GM23338 (cell line): ENCODE results near the gene DMD. TPM values are rescaled to one million over a fixed set of nuclear protein-coding genes. Genes with fewer than 3 reads are reported as not detected.

Experiments
- ATAC-seq: fragments of 200-7000 bp; cut with Tn5 transposase; 3 replicates; pipeline ENCODE4 v1.9.1; 2020
- DNase-seq: peaks from one replicate; pipeline ENCODE4 v3.0.0-alpha.2; 2015; ENCODE audit warnings: low spot score
- H2AFZ ChIP-seq: fragments of 200-600 bp; sonication (generic); 2 replicates; pipeline ENCODE4 v1.8.0; 2016; ENCODE audit warnings: antibody characterized with exemption, mild to moderate bottlenecking, moderate library complexity
- H3F3A ChIP-seq: fragments of 200-600 bp; sonication (generic); replicated peaks from 2 replicates; pipeline ENCODE4 v1.8.0; 2017; ENCODE audit warnings: antibody characterized with exemption, mixed run types, low read depth
- H3K27ac ChIP-seq: fragments of 200-600 bp; sonication (generic); 2 replicates; pipeline ENCODE4 v1.6.1; 2016; ENCODE audit warnings: low read depth
- H3K27me3 ChIP-seq: fragments of 200-600 bp; sonication (generic); 2 replicates; pipeline ENCODE4 v1.8.0; 2016; ENCODE audit warnings: mild to moderate bottlenecking, mixed run types, moderate library complexity; ENCODE audit not compliant: insufficient read depth
- H3K36me3 ChIP-seq: fragments of 200-600 bp; sonication (generic); 2 replicates; pipeline ENCODE4 v1.8.0; 2016; ENCODE audit warnings: mild to moderate bottlenecking; ENCODE audit not compliant: insufficient read depth
- H3K4me1 ChIP-seq: fragments of 200-600 bp; sonication (generic); 2 replicates; pipeline ENCODE4 v1.8.0; 2016; ENCODE audit warnings: mild to moderate bottlenecking, moderate library complexity; ENCODE audit not compliant: insufficient read depth
- H3K4me2 ChIP-seq: fragments of 200-600 bp; sonication (generic); 2 replicates; pipeline ENCODE4 v1.7.1; 2017; ENCODE audit warnings: mixed run types
- H3K4me3 ChIP-seq: fragments of 200-600 bp; sonication (generic); 2 replicates; pipeline ENCODE4 v1.6.1; 2016; ENCODE audit warnings: mixed run types
- H3K79me2 ChIP-seq: fragments of 200-600 bp; sonication (generic); replicated peaks from 2 replicates; pipeline ENCODE4 v1.8.0; 2017; ENCODE audit warnings: mild to moderate bottlenecking; ENCODE audit not compliant: insufficient read depth
- H3K9me2 ChIP-seq: fragments of 200-600 bp; sonication (generic); 2 replicates; pipeline ENCODE4 v1.8.0; 2017; ENCODE audit not compliant: insufficient read depth
- H4K20me1 ChIP-seq: fragments of 200-600 bp; sonication (generic); replicated peaks from 2 replicates; pipeline ENCODE4 v1.8.0; 2017; ENCODE audit warnings: mild to moderate bottlenecking; ENCODE audit not compliant: insufficient read depth
- H3K27ac Mint-ChIP-seq: 2 replicates; pipeline ENCODE4 v1.8.0; 2020; ENCODE audit warnings: inconsistent platforms, mild to moderate bottlenecking, moderate library complexity, mixed read lengths
- H3K27me3 Mint-ChIP-seq: 3 replicates; pipeline ENCODE4 v1.8.0; 2022; ENCODE audit warnings: low read depth, mild to moderate bottlenecking, moderate library complexity, mixed read lengths, inconsistent platforms; ENCODE audit not compliant: insufficient read depth, poor library complexity
- H3K36me3 Mint-ChIP-seq: 3 replicates; pipeline ENCODE4 v1.8.0; 2021; ENCODE audit warnings: low read depth, mild to moderate bottlenecking, inconsistent platforms, moderate library complexity, mixed read lengths
- H3K4me1 Mint-ChIP-seq: 3 replicates; pipeline ENCODE4 v1.8.0; 2020; ENCODE audit warnings: mild to moderate bottlenecking, inconsistent platforms, mixed read lengths
- H3K4me3 Mint-ChIP-seq: 3 replicates; pipeline ENCODE4 v1.8.0; 2021; ENCODE audit warnings: moderate library complexity, mild to moderate bottlenecking, inconsistent platforms, mixed read lengths
- H3K9me3 Mint-ChIP-seq: 3 replicates; pipeline ENCODE4 v1.8.0; 2020; ENCODE audit warnings: moderate library complexity, mild to moderate bottlenecking, inconsistent platforms, mixed read lengths
- CREB1 ChIP-seq: fragments of 250-450 bp; sonication (Bioruptor Pico); IDR thresholded peaks from 2 replicates; pipeline ENCODE4 v1.5.0; 2020; ENCODE audit warnings: low read depth, mild to moderate bottlenecking, moderate library complexity
- EZH2 ChIP-seq: fragments of 200-600 bp; sonication (generic); IDR thresholded peaks from one replicate; pipeline ENCODE4 v1.8.0; 2017; ENCODE audit warnings: antibody characterized with exemption, mild to moderate bottlenecking, low read depth; ENCODE audit not compliant: unreplicated experiment
- EZH2phosphoT487 ChIP-seq: fragments of 200-600 bp; sonication (generic); IDR thresholded peaks from one replicate; pipeline ENCODE4 v1.8.1; 2018; ENCODE audit warnings: antibody characterized with exemption; ENCODE audit not compliant: unreplicated experiment
- JUNB ChIP-seq: IDR thresholded peaks from one replicate; pipeline ENCODE4 v1.6.1; 2016; ENCODE audit warnings: antibody characterized with exemption; ENCODE audit not compliant: unreplicated experiment
- NANOG ChIP-seq: IDR thresholded peaks from 2 replicates; pipeline ENCODE4 v1.6.1; 2016; ENCODE audit warnings: antibody characterized with exemption, borderline replicate concordance
- POLR2AphosphoS5 ChIP-seq: IDR thresholded peaks from 2 replicates; pipeline ENCODE4 v1.6.1; 2016; ENCODE audit warnings: antibody characterized with exemption, low read depth
- REST ChIP-seq: IDR thresholded peaks from one replicate; pipeline ENCODE4 v1.6.1; 2018; ENCODE audit warnings: antibody characterized with exemption; ENCODE audit not compliant: unreplicated experiment
- STAT1 ChIP-seq: IDR thresholded peaks from one replicate; pipeline ENCODE4 v1.6.1; 2016; ENCODE audit warnings: antibody characterized with exemption; ENCODE audit not compliant: unreplicated experiment
- ZNF114 ChIP-seq: fragments of 250-450 bp; sonication (Bioruptor Pico); IDR thresholded peaks from 2 replicates; pipeline ENCODE4 v1.5.0; 2020; ENCODE audit warnings: mild to moderate bottlenecking, moderate library complexity
- ZNF331 ChIP-seq: fragments of 250-450 bp; sonication (Bioruptor Pico); IDR thresholded peaks from 2 replicates; pipeline ENCODE4 v1.5.0; 2020; ENCODE audit warnings: low read depth, mild to moderate bottlenecking, moderate library complexity
- polyA plus RNA-seq: library from polyadenylated mRNA; unstranded; fragments of >200 nt; fragmentation: Nextera tagmentation; extraction: Ambion mirVana; gene quantifications from 2 replicates; pipeline ENCODE4 v1.2.1, GENCODE V29; 2016
- total RNA-seq: library from RNA; depleted of rRNA; stranded (reverse); fragments of >200 nt; shearing (Covaris generic); gene quantifications from 2 replicates; pipeline ENCODE4 v1.2.3, GENCODE V29; 2014
- TF ChIP-seq, protein P1 (sequence below): IDR thresholded peaks from 2 replicates; pipeline ENCODE4 v1.6.1; 2016; ENCODE audit warnings: antibody characterized with exemption
- TF ChIP-seq, protein P2 (sequence below): fragments of 250-450 bp; sonication (Bioruptor Pico); IDR thresholded peaks from 2 replicates; pipeline ENCODE4 v1.5.0; 2020; ENCODE audit warnings: mild to moderate bottlenecking, moderate library complexity
- TF ChIP-seq, protein P3 (sequence below), 2 experiments: fragments of 200-600 bp in 1 of 2; sonication (generic) in 1 of 2; conservative IDR thresholded peaks; 2 replicates each; pipeline versions ENCODE4 v1.5.1 to v1.6.1; 2016 to 2017; ENCODE audit warnings: antibody characterized with exemption in 2 of 2, low read depth in 2 of 2, mild to moderate bottlenecking in 2 of 2, moderate library complexity in 1 of 2

DMD gene
- total and polyA plus RNA-seq, 2 experiments from 2014 or later: 4.5 to 7.6 TPM

DNA sequence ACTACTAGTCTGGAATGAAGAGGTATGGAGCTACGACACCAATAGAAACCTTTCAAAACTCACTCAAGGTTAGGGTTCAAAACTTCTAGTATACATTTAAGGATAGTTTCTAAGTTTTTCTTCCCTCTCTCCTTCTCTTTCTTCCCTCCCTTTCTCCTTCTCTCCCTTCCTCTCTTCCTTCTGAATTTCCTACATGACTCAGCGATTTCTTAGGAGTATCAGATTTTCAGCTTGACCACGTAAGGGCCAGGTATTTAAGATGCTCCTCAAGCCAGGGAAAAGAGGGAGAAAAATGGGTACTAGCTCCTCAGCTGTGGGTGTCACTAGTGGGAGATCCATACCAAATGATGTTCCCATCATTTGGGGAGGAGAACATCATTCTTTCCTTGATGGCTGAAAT lies 2083.6 kb downstream of the DMD start:
- Histone ChIP-seq H3F3A (no peaks in the 10 kb centered on the region), H3K36me3 (no peaks in the 10 kb centered on the region), H3K9me2 (no peaks in the 10 kb centered on the region), H3K79me2 (no peaks in the 10 kb centered on the region), H3K27ac (no peak overlapping the region), H3K4me2 (no peak overlapping the region), H3K4me3 (no peak overlapping the region), H3K4me1 (no peaks in the 10 kb centered on the region), H3K27me3 (no peaks in the 10 kb centered on the region), H4K20me1 (no peaks in the 10 kb centered on the region), H2AFZ (no peak overlapping the region)
- 0 out of 2 replicates have a peak overlapping the region, but pooled peaks have one; percentile 67 for H3K27ac Mint-ChIP-seq
- H3K9me3 Mint-ChIP-seq: no peaks in the 10 kb centered on the region
- H3K4me1 Mint-ChIP-seq: peaks cover 2% of the 10 kb centered on the region
- no peak for ATAC-seq
- TF ChIP-seq EZH2phosphoT487 (no peak), EZH2 (no peak), ZNF331 (CRISPR knock-in tag) (no peak), JUNB (no peak), CREB1 (CRISPR knock-in tag) (no peak), STAT1 (no peak), POLR2AphosphoS5 (no peak), REST (no peak), ZNF114 (CRISPR knock-in tag) (no peak), NANOG (no peak)
- TF ChIP-seq, protein P1, sequence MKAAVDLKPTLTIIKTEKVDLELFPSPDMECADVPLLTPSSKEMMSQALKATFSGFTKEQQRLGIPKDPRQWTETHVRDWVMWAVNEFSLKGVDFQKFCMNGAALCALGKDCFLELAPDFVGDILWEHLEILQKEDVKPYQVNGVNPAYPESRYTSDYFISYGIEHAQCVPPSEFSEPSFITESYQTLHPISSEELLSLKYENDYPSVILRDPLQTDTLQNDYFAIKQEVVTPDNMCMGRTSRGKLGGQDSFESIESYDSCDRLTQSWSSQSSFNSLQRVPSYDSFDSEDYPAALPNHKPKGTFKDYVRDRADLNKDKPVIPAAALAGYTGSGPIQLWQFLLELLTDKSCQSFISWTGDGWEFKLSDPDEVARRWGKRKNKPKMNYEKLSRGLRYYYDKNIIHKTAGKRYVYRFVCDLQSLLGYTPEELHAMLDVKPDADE: no peak
- TF ChIP-seq, protein P2, sequence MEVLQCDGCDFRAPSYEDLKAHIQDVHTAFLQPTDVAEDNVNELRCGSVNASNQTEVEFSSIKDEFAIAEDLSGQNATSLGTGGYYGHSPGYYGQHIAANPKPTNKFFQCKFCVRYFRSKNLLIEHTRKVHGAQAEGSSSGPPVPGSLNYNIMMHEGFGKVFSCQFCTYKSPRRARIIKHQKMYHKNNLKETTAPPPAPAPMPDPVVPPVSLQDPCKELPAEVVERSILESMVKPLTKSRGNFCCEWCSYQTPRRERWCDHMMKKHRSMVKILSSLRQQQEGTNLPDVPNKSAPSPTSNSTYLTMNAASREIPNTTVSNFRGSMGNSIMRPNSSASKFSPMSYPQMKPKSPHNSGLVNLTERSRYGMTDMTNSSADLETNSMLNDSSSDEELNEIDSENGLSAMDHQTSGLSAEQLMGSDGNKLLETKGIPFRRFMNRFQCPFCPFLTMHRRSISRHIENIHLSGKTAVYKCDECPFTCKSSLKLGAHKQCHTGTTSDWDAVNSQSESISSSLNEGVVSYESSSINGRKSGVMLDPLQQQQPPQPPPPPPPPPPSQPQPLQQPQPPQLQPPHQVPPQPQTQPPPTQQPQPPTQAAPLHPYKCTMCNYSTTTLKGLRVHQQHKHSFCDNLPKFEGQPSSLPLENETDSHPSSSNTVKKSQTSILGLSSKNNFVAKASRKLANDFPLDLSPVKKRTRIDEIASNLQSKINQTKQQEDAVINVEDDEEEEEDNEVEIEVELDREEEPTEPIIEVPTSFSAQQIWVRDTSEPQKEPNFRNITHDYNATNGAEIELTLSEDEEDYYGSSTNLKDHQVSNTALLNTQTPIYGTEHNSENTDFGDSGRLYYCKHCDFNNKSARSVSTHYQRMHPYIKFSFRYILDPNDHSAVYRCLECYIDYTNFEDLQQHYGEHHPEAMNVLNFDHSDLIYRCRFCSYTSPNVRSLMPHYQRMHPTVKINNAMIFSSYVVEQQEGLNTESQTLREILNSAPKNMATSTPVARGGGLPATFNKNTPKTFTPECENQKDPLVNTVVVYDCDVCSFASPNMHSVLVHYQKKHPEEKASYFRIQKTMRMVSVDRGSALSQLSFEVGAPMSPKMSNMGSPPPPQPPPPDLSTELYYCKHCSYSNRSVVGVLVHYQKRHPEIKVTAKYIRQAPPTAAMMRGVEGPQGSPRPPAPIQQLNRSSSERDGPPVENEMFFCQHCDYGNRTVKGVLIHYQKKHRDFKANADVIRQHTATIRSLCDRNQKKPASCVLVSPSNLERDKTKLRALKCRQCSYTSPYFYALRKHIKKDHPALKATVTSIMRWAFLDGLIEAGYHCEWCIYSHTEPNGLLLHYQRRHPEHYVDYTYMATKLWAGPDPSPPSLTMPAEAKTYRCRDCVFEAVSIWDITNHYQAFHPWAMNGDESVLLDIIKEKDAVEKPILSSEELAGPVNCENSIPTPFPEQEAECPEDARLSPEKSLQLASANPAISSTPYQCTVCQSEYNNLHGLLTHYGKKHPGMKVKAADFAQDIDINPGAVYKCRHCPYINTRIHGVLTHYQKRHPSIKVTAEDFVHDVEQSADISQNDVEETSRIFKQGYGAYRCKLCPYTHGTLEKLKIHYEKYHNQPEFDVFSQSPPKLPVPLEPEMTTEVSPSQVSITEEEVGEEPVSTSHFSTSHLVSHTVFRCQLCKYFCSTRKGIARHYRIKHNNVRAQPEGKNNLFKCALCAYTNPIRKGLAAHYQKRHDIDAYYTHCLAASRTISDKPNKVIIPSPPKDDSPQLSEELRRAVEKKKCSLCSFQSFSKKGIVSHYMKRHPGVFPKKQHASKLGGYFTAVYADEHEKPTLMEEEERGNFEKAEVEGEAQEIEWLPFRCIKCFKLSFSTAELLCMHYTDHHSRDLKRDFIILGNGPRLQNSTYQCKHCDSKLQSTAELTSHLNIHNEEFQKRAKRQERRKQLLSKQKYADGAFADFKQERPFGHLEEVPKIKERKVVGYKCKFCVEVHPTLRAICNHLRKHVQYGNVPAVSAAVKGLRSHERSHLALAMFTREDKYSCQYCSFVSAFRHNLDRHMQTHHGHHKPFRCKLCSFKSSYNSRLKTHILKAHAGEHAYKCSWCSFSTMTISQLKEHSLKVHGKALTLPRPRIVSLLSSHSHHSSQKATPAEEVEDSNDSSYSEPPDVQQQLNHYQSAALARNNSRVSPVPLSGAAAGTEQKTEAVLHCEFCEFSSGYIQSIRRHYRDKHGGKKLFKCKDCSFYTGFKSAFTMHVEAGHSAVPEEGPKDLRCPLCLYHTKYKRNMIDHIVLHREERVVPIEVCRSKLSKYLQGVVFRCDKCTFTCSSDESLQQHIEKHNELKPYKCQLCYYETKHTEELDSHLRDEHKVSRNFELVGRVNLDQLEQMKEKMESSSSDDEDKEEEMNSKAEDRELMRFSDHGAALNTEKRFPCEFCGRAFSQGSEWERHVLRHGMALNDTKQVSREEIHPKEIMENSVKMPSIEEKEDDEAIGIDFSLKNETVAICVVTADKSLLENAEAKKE (CRISPR knock-in tag): no peak
- TF ChIP-seq, protein P3, sequence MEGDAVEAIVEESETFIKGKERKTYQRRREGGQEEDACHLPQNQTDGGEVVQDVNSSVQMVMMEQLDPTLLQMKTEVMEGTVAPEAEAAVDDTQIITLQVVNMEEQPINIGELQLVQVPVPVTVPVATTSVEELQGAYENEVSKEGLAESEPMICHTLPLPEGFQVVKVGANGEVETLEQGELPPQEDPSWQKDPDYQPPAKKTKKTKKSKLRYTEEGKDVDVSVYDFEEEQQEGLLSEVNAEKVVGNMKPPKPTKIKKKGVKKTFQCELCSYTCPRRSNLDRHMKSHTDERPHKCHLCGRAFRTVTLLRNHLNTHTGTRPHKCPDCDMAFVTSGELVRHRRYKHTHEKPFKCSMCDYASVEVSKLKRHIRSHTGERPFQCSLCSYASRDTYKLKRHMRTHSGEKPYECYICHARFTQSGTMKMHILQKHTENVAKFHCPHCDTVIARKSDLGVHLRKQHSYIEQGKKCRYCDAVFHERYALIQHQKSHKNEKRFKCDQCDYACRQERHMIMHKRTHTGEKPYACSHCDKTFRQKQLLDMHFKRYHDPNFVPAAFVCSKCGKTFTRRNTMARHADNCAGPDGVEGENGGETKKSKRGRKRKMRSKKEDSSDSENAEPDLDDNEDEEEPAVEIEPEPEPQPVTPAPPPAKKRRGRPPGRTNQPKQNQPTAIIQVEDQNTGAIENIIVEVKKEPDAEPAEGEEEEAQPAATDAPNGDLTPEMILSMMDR (conservative IDR thresholded peaks at IDR 0.05; ENCODE audit: low read depth in 2 of 2): no peak
- no peaks in the 10 kb centered on the region for H3K27me3 Mint-ChIP-seq
- no peak for DNase-seq
- peaks cover 2% of the 10 kb centered on the region; the same call in 1 of the 3 replicates for H3K36me3 Mint-ChIP-seq
- no peak overlapping the region for H3K4me3 Mint-ChIP-seq
